Epidermal melanocyte (primary cell): ENCODE measurements around the gene TRA2B.
"Not testable (repeated sequence)": the region's sequence is repeated elsewhere in the genome, so short reads cannot be mapped to it uniquely, and the experiment has no call there.

Experiments used
- DNase-seq: peaks from one replicate; pipeline ENCODE4 v3.0.0; 2011; ENCODE audit warnings: low spot score; ENCODE audit not compliant: insufficient read length

The TRA2B gene

DNA sequence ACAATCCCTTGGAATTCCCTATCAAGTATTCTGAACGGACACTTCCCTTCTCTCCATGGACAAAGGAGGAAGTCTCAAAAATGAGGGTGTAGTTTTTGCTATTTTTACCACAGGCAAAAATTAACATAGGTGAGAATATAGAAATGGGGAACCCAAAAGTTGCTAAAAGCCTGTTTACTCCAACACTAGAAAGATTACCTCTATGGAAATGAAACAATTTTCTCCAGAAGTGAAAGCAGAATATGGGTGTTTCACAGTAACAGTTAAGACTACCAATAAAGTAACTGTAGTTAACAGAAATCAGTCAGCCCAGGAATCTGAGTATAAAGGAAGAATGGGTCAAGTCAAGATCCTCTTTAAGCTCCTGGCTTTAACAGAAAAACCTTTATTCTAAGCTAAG, 9.3 kb downstream of the TRA2B start:
- no peak for DNase-seq

DNA sequence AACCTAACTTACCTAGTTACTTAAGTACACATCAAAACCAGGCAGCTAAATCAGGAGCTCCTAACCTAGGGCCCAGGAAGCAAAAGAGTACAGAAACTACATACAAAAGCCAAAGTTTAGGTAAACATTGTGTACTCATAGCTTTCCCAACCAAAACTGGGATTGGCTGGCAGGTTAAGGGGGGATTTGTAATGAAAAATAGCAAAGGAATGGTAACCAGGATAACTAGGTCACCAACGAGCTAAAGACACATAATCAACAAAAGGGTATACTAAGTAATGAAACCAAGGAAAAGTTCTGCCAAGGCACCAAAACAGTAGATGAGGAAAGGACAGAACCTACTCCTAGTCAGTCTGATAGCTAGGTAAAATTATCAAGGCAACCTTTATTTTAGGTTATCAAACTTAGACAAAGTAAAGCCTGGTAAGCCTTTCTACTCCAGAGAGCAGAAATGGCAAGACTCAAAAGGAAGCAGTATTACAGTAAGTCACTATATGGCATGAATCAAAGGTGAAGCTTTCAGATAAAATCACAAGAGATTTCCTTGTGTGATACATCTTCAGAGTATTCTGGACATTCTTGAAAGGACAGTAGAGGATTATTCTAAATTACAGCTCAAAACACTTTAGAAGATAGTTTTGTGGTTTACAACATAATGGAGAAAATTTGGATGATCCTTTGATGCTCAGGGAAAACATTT, 10.2 kb downstream of the TRA2B start:
- no peak for DNase-seq

DNA sequence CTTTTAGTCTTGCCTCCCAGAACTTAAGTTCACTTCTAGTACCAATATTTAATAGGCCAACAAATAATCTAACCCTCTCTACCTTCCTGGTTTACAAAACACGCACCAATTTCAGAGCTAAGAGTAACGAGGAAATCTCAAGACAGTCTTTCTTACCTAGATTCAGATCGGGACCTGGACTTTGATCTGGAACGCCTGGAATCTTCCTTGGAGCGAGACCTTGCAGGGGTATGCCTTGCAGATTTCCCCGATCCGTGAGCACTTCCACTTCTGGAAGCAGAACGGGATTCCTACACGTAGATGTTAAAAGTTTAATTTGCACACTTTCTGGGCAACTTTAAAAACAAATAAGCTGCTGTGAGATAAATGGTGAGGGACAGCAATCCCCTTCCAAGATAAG, 11.4 kb downstream of the TRA2B start:
- DNase-seq = no peak

DNA sequence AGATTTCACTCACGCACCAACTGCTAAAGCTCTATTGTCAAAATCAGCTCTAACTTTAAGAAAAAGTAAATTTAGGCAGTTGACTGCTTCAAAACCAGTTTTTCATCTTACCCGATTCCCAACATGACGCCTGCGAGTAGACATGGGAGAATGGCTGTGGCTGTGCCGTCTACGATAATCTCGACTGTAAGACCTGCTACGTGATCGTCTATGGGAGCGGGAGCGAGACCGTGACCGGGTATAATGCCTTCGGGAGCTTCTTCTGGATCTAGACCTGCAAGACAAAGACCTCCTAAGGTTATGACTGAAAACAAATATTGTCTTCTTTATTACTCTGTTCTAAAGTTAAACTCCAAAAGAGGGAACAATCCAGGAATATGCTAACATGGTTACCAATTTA, 12.5 kb downstream of the TRA2B start:
- DNase-seq = no peak

DNA sequence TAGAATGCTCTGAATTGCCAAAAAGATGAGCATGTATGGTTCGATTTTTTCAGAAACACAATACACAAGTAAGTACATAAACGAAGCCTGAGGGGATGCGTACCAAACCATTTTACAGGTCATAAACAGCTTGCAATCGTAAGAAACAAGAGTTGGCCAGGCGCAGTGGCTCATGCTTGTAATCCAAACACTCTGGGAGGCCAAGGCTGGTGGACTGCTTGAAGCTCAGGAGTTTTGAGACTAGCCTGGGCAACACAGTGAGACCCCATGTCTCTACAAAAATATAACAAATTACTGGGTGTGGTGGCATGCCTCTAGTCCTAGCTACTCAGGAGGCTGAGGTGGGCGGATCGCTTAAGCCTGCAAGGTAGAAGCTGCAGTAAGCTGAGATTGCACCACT, 13.4 kb downstream of the TRA2B start:
- no peak for DNase-seq

DNA sequence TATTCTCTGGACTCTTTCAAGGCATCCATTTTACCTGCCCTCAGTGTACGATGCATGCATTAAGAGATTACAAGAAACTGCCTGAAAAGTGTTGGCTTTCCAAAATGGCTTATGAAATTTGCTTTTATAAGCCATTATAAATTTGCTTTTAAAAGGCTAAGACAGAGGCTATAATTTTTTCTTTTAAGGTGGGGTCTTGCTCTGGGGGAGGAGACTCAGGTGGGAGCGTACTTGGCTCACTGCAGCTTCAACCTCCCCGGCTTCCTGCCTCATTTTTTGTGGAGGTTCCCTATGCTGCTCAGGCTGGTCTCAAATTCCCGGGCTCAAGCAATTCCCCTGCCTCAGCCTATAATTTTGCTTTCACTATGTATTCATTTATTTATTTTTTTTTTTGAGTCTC, 17.6 kb downstream of the TRA2B start:
- DNase-seq = no peak

DNA sequence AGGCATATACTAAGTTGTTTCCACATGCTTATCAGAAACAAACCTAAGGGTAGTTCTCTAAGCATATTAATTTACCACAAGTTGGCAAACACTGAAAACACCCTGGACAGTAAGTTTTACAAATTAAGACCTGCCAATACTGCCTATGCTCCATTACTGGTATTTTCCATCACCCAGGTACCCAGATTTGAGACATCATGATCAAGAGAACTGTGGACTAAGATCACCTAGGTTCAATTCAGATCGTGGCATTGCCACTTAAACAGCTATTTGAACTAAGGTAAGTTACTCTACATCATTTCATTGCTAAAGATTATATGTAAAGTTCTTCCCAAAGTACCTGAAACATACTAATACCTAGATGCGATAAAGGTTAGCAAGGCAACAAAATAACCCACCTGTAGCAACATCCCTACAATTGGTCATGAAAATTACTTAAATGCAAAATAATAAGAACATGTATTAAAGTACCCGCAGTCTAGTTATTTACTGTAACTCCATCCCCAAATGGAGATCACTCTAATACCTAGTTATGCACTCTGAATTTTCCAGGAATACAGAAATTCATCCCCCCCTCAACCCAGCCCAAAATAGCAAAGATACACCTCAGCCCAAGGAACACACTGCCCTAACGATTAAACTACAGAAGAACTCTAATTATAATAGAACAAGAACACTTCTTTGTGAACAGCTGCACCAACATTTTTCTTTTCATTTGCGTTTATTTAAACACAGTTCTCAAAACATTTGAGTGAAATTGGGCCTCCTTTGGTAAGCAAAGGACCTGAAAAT, 21.6 kb downstream of the TRA2B start:
- no peak for DNase-seq

DNA sequence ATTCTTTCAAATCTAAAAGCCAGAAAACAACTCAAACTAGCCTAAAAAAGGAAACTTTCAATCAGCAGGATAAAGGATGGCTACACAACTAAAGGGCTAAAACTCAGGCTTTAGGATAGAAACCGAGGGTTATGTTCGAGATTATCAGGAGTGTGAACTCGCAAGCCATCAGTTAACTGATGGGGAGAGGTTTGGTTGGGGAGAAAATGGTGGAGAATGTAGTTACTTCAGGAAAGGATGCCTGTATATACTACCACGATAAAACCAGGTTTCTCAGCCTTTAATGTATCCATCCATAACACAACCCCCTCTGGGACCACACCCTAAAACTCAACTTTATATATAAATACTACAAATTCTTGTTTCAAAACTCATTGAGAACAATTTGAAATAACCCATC, 22.2 kb downstream of the TRA2B start:
- no peak for DNase-seq

DNA sequence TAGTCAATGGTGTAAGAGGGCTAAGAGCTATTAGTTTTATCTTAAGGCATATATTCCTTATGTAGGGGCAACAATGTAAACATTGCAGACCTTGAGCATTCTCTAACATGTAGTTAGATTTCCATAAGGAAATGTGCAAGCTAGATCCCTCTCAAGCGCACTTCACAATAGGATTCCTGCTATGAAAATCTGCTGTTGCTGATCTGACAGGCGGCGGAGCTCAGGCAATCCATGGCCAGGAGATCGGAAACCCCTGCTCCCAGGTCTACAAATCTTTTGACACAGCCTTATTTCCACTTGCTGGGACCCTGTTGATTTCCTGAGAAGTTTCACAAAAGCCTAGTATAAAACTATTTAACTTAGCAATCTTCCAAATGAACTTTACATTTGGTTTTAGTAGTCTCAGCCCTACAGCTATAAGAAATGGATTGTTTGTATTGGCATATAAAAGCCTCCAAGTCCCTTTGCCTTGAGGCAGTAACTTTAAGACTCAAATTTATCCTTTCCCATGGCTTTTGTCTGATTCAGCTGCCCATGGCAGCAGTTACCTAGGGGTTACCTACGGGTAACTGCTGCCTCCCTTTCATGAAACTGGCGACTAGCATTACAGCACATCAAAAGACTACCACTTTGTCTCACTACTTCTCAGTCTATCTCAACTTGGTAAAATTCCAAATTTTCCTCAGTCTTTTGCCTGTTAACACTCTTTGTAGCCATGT, 22.7 kb downstream of the TRA2B start:
- DNase-seq = no peak

DNA sequence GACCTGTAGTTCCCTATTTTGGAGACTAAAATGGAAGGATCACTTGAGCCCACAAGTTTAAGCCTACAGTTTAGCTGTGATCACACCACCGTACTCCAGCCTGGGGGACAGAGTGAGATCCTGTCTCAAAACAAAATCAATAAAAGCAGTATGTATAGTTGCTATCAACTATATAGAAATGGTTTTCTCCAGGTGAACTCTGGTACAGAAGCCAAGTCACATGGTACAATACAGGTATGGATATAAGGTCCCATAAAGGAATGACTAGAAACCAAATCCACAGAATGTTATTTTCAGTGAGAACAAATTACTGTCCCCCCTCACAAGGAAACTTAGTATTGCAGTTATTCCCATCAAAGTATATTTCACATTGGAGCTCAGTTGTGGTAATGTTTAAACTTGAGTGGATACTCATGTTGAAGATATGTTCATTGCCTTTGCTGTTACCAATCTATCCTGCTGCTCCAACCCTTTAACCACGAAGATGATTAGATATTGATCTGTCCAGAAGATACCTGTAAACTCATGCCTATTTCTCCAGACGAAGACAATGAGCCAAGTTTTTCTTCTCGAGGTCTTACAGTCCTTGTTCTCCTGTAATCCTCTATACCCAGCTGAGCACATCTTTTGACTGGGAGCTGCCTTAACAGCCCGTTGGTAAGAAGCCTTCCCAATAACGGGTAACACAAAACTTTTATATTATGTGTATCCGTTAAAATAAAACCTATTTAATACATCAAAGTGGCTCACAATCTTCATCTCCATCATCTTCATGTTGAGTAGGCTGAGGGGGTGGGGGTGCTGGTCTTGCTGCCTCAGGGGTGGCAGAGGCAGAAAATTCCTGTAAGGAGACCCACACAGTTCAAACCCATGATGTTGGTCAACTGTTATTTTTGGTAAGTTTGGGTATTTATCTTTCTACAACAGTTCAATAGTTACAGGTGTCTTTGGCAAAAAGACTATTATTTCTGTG, 24.6 kb downstream of the TRA2B start:
- no peak for DNase-seq

DNA sequence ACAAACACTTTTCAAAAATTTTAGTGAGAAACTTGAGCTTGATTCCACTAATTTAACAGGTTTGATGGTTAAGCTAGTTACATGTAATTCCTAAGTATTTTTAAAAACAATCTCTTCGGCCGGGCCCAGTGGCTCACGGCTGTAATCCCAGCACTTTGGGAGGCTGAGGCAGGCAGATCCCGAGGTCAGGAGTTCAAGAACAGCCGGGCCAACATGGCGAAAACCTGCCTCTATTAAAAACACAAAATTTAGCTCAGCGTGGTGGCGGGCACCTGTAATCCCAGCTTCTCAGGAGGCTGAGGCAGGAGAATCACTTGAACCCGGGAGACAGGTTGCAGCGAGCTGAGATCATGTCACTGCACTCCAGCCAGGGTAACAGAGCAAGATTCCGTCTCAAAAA, 25.3 kb downstream of the TRA2B start:
- DNase-seq = no peak

DNA sequence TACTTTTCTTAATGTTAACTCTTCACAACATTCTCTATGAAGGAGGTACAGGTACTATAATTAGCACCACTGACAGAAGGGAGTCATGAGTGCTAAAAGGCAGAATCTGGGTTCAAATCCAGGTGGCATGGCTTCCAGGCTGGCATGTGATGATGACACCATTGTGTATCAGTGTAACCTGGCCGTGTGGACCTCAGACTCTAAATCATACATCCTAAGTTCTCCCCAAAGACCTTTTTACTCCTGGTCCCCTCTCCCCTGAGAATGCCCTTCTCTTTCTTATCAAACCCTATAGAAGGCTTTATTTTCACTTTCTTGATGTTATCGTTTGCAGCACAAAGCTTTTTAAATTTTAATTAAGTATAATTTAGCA, 26.8 kb downstream of the TRA2B start:
- not testable (repeated sequence) for DNase-seq

DNA sequence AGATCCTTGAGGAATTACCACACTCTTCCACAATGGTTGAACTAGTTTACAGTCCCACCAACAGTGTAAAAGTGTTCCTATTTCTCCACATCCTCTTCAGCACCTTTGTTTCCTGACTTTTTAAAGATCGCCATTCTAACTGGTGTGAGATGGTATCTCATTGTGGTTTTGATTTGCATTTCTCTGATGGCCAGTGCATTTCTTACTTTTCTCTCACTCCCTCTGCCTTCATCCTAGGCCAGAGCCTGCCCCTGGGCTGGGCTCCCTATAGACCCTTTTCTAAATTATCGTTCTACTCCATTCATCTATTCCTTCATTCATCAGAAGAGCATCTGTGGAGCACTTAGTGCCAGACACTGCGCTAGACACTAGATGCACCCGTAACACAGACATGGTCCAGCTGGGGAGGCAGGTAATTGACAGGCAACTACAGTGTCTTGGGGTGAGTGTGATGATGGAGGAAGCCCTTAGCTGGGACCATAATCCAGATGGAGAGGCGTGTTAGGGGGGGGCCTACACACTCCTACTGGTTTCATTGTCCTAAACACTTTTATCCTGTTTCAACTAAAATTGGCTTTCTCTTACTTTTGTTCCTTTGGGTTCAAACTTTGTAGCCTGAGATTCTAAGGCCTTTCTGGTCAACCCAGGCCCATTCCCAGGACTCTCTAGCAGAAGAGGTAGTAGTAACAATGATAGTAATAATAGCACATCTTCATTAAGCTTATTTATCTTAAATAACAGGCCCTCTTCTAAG, 27.3 kb downstream of the TRA2B start:
- not testable (repeated sequence) for DNase-seq

DNA sequence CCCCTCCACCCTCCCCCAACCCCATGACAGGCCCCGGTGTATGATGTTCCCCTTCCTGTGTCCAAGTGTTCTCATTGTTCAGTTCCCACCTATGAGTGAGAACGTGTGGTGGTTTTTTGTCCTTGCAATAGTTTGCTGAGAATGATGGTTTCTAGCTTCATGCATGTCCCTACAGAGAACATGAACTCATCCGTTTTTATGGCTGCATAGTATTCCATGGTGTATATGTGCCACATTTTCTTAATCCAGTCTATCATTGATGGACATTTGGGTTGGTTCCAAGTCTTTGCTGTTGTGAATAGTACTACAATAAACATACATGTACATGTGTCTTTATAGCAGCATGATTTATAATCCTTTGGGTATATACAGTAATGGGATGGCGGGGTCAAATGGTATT, 27.9 kb downstream of the TRA2B start:
- not testable (repeated sequence) for DNase-seq

DNA sequence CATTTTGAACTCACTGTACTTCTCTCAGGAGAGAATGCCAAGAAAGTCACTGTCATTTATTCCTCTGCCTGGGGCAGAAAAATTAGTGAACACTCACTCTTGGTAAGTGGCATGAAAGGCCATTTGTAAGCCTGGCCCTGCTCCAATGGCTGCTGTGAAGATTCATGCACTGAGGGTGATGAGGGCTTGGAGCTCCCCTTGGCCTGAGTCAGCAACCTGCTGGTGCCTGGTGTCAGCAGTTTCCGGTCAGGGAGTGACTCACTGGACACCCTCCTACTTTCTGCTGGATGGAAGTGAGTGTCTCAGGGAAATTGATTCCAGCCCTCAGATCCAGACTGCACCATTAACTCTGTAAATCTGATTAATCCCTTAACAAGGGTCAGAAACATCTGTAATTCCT, 37.6 kb downstream of the TRA2B start:
- peak; percentile 49 for DNase-seq

DNA sequence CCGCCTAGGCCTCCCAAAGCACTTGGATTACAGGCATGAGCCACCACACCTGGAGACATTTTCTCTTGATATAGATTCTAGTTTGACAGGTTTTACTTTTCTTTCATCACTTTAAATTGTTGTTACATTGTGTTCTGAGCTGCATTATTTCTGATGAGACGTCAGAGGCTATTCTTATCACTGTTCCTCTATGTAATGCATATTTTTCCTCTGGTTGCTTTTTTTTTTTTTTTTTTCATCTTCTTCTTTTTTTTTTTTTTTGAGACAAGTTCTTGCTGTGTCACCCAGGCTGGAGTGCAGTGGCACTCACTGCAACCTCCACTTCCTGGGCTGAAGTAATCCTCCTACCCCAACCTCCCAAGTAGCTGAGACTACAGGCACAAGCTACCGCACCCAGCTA, 41.2 kb downstream of the TRA2B start:
- no peak for DNase-seq

DNA sequence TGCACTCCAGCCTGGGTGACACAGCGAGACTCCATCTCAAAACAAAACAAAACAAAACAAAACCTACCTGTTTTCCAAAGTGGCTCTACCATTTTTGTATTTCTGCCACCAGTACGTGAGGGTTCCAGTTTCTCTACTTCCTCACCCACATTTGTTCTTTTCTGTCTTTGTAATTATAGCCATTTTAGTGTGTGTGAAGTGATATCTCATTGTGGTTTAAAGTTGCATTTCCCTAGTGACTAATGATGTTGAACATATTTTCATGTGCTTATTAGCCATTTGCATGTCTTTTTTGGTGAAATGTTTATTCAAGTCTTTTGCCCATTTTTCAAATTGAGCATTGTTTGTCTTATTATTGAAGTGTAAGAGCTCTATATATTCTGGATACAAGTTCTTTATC, 50.7 kb downstream of the TRA2B start:
- DNase-seq = no peak

DNA sequence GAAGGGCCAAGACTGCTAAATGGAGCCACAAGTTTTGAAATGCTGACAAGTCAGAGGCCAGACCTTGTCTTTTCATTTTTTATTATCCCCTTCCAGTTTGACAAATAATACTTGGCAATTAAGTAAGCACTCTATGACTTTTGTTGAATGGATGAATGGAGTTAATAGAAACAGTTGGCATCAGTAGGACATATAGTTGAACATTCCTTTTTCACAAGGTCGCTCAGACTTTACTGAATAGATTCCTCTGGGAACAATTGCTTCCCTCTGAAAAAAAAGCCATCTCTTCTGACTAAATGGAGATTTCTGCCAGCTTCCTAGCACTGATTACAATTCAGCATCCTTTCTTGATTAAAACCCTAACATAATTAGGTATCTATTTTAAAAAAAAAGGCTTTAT, 53.2 kb downstream of the TRA2B start:
- DNase-seq = no peak

DNA sequence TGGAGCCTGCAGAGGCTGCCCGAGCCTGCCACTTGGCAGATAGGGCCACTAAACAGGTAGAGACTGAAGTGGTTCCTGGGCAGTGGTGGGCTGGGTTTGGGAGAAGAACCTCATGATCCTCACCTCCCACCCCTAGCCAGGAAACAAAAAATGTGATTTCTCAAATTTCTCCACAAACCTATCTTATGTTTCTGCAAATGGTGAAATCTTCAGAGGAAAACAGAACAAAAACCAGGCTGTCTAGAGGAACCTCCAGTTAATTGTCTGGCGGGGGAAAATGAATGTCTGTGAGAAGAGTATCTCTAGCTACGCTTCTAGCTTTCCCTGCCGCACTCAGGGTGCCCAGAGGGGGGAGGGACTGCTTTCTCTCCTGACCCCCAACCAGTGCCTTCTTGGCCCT, 55.9 kb downstream of the TRA2B start:
- DNase-seq = no peak

DNA sequence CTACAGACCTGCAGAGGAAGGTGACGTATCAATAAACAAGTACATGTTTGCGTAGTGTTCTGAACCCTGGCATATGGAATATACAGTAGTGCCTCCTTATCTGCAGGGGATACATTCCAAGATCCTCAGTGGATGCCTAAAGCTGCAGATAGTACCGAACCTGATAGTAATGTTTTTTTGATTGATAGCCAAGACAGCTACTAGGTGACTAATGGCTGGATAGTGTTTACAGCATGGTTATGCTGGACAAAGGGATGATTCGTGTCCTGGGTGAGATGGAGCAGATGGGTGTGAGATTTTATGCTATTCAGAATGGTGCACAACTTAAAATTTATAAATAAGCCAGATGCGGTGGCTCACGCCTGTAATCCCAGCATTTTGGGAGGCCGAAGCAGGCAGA, 57.2 kb downstream of the TRA2B start:
- DNase-seq = no peak

DNA sequence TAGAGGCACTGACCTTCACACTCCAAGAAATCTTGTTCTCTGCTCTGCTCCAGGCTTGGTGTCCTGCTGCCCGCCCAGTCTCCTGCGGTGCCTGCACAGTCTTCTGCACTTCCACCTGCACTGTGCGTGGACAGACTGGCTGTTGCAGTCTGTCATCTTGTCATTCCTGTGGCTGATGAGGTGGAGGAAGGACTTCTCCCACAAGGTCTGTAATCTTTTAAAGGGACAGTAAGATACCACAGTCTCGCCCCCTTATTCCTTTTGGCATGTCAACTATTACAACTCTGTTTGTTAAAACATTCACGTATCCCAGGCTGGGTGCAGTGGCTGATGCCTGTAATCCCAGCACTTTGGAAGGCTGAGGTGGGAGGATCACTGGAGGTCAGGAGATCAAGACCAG, 58.9 kb downstream of the TRA2B start:
- no peak for DNase-seq
